Cerebellar cortex (tissue), 1 donor: ENCODE data around the gene TMPRSS6.

Source experiments
- DNase-seq: peaks from one replicate; pipeline ENCODE4 v3.0.0-alpha.2; 2015; ENCODE audit warnings: low spot score

The TMPRSS6 gene

DNA sequence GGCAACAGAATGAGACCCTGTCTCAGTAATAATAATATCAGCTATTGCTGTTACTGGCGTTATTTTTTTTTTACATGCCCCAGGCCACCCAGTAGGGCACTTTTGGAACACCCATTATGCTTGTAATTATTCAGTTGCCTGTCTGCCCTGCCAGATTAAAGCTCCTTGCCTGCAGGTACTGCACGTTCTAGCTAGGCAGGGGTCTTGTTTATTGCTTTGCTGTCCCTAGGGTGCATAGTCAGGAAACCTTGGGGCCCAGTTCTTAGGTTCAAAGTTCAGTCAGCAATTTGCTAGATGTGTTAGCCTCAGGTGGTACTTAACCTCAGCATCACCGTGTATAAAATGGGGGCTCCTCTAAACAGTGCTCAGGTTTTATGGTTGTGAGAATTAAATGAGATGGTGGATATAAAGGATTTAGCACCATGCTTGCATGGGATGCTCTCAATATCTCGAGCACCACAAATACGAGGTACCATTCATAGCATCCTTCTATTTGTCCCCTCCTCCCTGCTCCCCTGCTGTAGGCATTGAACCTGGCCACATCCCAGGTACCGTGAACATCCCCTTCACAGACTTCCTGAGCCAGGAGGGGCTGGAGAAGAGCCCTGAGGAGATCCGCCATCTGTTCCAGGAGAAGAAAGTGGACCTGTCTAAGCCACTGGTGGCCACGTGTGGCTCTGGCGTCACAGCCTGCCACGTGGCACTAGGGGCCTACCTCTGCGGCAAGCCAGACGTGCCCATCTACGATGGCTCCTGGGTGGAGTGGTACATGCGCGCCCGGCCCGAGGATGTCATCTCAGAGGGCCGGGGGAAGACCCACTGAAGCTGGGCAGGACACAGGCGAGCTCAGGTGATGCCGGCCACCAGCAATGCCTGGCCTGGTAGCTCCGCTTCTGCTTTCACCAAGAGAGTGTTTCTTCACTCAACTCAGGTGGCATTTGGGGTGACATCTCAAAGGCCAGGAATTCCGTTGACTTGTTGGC is 80.5 kb downstream of the TMPRSS6 start:
- DNase-seq, result no peak

DNA sequence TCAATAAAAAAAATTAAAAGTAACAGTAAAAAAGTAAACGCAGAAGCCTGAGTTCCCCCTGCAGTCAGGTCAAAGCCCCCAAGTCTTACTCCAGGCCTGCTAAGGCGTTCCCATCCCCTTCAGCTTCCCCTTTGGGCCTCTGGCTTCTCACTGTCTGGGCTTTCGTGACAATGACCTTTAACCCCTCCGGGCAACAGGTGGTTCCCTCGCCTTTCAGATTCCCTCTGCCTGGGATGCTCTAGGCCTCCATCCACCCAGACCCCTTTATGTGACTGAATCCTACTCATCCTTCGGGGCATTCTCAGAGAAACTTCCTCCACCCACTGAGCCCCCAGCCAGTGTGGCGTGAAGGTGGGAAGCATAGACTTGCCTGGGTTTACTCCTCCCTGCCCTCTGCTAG is 82.0 kb downstream of the TMPRSS6 start:
- no peak for DNase-seq

DNA sequence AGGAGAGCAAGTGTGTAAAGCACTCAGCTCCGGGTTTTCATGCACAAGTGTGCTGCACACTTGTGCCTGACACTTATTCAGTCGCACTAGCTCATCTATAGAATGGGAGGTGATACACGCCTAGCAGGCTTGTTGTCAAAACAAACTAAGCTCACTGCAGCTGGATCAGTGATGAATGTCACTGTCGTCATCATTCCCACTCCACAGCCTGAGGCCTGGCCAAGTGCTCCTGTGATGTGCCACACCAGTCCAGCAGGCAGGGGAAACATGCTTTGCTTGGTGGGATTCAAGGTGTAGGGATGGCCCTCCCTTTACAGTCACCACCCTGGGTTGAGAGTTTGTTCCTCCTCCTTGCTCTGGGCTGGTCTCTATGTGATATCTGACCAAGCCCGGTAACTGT is 83.2 kb downstream of the TMPRSS6 start:
- no peak for DNase-seq

DNA sequence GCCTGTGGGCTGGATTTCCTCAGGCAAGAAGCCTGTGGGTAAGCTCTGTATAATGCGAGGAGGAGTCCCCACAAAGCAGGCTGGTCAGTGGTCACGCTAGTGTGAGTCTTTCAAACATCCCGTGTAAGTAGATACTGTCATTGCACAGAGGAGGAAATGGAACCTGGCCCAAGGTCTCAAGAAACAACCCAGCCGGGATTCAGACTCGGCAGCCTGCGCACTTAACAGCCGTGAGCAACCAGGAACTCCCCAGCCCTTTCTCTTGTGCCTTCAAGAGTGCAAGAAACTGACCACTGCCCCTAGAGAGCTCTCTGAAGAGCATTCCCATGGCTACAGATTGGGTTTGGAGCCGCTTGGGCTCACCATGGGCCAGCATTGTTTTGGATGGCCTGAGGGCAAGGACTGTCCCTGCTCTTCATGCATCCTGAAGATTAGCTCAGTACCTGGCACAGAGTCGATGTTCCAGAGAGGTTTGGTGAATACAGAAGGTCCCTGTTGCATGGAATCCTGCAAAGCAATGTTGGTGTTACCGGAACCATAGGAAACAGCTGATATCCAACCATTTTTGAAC is 83.9 kb downstream of the TMPRSS6 start:
- DNase-seq, result no peak

DNA sequence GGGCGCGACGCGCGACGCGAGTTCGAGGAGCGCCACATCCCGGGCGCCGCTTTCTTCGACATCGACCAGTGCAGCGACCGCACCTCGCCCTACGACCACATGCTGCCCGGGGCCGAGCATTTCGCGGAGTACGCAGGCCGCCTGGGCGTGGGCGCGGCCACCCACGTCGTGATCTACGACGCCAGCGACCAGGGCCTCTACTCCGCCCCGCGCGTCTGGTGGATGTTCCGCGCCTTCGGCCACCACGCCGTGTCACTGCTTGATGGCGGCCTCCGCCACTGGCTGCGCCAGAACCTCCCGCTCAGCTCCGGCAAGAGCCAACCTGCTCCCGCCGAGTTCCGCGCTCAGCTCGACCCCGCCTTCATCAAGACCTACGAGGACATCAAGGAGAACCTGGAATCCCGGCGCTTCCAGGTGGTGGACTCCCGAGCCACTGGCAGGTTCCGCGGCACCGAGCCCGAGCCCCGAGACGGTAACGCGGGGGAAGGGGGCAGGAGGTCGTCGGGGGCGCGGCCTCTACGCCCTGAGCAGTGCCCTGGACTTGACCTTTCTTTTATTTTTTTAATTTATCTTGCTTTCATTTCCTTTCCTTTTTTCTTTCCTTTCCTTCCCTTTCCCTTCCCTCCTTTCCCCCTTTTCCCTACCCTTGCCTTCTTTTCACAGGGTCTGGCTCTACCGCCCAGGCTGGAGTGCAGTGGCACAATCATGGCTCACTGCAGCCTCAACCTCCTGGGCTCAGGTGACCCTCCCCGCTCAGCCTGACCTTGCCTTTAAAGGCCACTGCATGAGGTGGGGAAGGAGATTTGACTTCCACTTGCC is 85.0 kb downstream of the TMPRSS6 start:
- no peak for DNase-seq

DNA sequence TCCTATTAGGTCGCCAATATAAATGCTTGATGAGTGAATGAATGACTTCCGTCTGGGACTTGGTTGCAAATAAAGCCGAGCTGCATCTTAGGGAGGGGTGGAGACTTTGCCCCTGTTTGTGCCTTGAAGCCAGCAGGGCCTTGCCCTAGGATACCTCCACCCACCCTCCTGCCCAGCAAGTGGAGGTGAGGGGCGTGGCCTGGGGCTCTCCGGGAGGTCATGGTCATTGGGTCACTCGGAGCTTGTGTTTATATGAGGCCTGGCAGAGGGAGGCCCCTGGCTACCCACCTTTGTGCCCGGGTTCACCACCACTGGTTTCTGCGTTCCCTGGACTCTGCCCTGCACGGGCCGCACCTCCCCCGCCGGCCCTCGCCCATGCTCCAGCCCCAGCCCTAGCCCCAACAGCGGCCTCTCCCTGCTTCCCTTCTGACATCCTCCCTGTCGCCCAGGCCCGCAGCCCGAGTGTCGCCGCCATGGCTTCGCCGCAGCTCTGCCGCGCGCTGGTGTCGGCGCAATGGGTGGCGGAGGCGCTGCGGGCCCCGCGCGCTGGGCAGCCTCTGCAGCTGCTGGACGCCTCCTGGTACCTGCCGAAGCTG is 85.7 kb downstream of the TMPRSS6 start:
- no peak for DNase-seq

DNA sequence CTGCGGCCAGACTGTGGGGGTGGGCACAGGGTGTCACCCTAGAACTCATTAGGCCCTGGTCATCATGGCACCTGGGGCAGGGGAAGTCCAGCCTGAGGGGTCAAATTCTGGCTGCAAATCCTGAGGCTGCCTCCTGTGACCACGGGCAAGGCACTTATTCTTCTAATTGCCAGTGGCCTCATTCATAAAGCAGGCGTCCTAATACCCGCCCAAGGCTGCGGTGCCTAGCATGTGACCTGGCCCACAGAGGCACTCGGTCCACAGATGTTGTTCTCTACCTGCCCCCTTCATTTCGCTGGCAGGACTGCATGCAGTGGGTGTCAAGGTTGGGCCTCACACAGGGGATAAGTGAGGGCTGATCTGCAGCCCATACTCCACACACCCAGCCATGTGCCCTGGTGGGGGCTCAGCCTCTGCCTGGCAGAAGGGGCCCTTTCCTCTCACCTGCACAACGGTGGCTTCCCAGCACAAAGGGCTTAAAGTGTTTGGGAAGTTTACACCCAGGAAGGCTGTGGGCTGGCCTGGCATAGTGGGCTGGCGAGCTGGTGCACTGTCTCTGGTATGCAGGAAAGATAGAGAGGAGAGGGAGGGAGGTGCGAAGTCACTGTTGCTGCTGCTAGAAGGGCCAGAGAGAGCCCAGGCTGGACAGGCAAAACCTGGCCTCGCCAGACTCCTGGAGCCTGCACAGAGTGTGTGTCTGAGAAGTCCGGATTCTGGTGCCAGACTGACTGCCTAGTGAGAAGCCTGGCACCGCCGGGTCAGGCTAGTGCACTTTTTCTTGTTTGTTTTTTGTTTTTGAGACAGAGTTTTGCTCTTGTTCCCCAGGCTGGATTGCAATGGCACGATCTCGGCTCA is 86.8 kb downstream of the TMPRSS6 start:
- DNase-seq, result no peak

DNA sequence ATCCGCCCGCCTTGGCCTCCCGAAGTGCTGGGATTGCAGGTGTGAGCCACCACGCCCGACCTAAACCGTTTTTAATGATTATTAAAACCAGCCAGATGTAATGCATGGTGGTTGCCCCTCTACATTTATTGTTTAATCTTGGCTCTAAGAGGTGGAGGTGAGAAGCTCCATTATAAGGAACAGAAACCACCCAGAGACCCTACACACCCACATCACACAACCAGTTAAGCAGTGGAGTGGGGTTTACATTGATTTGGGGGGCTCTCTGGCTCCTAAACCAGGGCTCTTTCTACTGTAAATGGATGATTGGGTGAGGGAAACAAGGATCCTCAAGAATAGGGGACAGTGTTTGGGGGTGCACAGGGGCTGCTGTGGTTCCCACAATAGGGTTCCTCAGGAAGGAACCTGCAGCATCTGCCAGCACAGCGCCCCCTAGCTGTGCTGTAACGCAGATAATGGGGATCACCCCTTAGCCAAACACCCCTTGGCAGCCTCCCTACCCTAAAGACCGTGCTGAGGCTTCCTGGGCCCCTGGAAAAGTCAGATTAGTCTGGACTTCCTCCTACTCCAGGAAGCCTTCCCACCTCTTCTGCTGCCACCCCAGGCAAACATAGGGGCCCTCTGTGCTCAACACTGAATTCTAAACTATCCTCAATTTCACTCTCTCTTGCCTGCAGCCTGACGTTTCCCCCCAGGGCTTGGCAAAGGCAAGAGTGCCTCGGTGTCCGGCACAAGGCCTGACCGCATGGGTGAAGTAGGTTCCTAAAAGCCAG is 87.6 kb downstream of the TMPRSS6 start:
- DNase-seq, result peak; percentile 23

DNA sequence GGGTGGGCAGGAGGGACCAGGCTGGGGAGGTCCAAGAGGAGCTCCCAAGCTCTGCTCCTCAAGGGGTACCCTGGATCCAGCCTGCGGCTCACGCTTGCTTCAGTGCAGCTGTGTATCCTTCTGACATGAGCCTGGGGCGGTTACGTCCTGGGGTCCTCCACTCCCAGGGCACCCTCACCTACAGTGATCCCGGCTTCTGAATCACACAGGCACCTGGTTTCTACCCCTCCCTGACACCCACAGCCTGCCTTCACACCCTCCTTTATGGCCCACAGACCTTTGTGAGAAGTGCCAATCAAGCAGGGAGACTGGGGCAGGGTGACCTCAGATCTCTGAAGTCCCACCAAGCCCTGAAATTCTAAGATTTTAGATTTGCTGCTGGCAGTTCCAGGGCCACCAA is 88.5 kb downstream of the TMPRSS6 start:
- DNase-seq, result no peak

DNA sequence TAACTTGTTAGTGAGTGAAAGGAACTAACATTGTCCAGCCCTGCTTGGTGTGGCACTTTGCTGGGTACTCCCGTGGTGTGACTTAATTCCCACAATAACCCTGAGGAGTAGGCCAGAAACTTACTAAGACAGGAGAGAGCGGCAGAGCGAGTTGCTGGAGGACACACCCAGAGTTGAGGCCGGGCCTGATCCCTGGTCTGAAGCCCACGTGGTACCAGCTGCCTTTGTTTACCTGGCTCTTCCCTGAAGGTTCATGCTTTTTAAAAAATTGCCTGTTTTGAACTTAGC is 89.4 kb downstream of the TMPRSS6 start:
- no peak for DNase-seq

DNA sequence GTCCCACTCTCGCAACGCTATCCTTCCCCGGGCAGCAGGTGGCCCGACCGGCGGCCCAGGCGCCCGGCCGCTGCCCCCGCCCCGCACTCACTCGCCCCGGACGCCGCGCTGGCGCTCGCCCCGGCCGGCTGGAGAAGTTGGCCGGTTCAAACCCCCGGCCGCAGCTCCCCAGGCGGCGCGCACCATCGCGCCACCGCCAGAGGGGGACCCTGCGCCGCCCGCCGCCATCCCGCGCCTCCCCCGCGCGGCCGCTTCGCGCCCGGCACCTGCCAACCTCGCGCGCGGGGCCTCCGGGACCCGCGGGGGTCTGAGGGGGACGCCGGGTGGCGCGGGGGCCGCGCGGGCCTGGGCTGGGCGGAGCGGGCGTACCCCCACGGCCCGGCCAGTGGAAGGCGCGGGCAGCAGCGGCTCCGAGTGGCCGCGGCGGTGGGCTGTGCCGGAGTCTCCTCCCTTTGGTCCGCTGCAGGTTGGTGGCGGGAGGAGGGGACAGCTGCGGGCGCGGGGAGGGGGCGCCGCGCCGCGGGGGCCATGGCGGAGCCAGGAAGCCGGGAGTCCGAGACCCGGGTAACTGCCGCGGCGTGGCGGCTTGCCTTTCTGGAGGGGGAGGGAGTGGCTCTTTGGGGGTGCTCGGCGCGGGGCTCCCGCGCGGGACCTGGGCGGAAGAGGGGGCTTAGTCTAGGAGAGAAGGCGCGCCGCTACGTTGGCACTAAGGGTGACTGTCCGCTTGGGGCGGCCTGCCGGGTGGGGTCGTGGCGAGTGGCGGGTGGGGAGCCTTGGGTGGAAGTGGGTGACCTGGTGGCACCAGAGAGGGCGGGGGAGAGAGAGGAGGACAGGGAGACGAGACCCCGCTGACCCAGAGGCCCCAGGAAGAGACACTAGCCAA is 90.0 kb downstream of the TMPRSS6 start, which contains the start of the genes MPST and TST:
Gene MPST (plus strand): TSS at position 434 of the 883 bp plus-strand sequence. CDS start 95 bp downstream, at position 529.
Gene TST (minus strand): TSS at position 139 of the 883 bp plus-strand sequence. CDS start 715 bp downstream, outside the sequence.
- peak; percentile 46 for DNase-seq

DNA sequence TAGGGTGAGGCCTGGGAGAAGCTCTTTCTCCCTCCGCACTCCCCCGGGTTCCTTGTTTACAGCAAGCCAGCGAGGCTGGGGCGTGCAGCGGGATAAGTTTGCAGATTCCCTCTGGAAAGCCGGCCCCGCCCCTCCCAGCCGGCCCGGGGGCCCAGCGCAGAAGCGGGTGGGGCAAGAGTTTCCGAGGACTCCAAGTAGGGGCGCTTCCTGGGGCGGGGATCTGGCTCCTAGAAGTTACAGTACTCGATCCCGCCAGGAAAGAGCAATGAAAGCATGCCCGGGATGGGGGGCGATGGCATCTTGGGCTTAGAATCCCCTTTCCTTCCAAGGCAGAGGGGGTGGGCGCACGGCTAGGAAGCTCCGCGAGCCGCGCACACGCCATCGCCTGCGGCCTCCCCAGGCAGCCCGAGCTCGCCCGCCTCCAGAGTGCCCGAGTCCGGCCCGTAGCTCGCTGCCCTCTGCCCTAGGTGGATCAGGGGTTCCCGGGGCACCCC is 90.7 kb downstream of the TMPRSS6 start:
- no peak for DNase-seq

DNA sequence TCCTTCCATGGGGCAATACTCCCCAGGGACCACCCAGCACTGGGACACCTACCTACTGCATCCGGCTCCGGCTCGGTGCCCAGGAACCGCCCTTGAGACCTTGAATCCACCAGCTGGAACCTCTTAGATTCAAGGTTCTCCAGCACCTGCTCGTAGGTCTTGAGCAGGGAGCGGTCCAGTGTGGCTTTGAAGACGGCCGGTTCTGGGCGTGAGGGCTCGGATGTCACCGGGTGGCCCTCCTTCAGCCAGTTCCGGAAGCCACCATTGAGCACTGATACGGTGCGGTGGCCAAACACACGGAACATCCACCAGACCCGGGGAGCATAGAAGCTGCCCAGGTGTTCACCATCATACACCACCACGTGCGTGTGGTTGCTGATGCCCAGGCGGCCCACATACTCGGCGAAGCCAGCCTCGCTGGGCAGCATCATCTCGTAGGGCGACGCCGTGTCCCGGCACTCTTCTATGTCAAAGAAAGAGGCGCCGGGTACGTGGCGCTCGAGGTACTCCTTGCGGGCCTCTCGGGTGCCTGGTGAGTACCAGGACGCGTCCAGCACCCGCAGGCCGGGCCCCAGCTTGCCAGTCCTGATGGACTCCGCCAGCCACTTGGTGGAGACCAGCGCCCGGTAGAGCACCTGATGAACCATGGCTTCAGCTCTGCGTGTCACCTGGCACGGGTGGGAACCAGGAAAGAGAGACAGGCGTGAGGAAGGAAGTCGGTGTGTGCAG is 91.3 kb downstream of the TMPRSS6 start:
- DNase-seq, result no peak

DNA sequence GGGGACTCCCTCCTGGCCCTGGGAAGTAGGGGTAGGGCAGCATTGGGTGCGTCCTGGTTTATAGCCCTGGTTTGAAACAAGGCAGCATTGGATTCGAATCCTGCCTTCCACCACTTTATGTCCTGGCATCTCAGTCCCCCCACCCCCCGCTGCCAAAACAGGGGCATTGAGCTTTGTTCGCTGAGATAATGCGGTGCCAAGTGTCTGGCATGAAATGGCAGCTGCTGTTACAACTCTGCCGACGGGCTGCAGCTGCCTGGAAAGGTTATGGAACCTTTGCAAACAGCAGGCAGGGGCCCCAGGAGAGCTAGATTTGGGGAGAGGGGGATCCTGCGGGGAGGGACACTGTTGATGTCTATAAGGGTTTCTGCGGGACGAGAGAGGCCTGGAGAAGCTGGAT is 92.2 kb downstream of the TMPRSS6 start:
- DNase-seq, result no peak

DNA sequence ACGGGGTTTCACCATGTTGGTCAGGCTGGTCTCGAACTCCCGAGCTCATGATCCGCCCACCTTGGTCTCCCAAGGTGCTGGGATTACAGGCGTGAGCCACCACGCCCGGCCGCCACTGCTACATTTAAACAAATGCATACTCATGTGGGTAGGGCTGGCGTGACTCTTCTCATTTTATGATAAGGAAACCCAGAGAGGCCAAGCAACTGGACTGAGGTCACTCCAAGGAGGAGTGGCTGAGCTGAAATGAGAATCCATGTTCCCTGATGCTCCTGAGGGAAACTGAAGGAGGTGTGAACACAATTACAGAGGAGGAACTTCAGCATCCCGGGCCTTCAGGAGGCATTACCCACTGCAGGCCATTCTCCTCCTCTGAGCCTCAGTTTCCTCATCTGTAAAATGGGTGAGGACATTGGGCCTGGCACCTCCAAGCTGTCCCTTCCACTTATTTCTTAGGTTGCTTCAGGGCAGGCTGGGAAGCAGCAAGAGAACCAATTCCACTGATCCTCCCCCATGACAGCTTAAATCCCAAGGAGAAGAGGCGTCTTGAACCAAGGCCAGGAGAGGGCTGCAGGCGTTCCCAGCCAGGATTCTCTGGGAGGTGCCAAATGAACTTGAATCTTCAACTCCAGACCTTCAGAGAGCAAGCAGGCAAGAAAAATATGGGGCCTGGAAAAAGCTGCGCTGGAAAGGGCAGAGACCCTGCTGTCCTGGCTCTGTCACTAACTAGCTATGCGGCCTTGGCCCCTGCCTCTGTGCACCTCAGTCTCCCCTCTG is 93.2 kb downstream of the TMPRSS6 start:
- no peak for DNase-seq

DNA sequence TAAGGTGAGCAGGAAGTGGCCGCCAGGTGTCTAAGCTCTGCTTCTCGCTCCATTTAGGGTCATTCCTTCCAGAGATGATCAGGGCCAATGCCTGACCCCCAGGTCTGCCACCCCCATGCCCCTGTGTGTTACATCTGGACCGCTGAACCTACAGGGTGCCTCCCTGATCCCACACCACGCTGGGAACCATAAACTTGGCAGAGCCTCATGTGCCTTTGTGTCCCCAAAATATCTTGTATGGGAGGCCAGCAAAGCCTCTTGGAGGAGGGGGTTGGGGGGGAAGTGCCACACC is 94.0 kb downstream of the TMPRSS6 start:
- no peak for DNase-seq
